ENCODE data around the gene AHSA1. TPM values are rescaled to one million over a fixed set of nuclear protein-coding genes. Genes with fewer than 3 reads are reported as not detected.

AHSA1 gene
- total RNA-seq, 1 experiment from 2014 or later: 190 TPM

DNA sequence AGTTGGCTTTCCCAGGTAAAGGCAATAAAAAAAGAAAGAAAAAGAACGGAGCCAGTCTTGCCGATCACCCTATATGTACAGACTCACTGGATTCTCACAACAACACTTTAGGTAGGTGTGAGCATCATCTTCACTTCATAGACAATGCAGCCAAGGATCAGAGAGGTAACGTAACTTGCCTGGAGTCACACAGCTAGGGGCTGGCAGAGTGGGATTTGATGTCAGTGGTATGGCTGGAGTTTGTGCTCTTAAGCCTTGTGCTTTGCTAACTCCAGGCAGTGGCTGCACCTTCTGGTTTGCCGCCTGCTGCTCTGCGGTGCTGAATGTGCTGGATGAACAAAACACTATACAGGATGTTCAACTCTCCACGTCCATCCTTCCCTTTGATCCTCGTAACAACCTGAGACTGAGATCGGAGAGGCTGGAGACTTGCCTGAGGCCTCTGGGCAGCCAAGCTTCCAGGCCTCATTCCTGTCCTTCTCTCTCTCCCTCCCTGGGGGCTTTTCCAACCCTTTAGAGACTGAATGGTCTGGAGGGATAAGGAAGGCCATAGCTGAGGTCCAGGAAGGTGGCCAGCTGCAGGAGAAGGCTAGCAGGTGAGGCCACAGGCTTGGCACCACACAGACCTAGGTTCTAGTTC lies 32.6 kb downstream of the AHSA1 start:
- no peak overlapping the region for H2BK15ac ChIP-seq (ENCODE audit: low read depth, low read length)
- H2BK20ac ChIP-seq (ENCODE audit: low read depth, low read length, poor library complexity, severe bottlenecking): no peak overlapping the region
- TF ChIP-seq, protein P1, sequence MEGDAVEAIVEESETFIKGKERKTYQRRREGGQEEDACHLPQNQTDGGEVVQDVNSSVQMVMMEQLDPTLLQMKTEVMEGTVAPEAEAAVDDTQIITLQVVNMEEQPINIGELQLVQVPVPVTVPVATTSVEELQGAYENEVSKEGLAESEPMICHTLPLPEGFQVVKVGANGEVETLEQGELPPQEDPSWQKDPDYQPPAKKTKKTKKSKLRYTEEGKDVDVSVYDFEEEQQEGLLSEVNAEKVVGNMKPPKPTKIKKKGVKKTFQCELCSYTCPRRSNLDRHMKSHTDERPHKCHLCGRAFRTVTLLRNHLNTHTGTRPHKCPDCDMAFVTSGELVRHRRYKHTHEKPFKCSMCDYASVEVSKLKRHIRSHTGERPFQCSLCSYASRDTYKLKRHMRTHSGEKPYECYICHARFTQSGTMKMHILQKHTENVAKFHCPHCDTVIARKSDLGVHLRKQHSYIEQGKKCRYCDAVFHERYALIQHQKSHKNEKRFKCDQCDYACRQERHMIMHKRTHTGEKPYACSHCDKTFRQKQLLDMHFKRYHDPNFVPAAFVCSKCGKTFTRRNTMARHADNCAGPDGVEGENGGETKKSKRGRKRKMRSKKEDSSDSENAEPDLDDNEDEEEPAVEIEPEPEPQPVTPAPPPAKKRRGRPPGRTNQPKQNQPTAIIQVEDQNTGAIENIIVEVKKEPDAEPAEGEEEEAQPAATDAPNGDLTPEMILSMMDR (conservative IDR thresholded peaks at IDR 0.05): no peak
- Mint-ChIP-seq H3K4me1 (peaks cover 0 to 4% of the 10 kb centered on the region in 2 experiments; a peak in 1 of 4 replicates), H3K27ac (peak overlapping the region in 1 of 3 experiments; percentile 52; a peak in 1 of 7 replicates), H3K4me3 (no peak overlapping the region), H3K36me3 (ENCODE audit: insufficient read depth in 1 of 3, low read depth in 3 of 3) (no peaks in the 10 kb centered on the region; a peak in 1 of 7 replicates), H3K9me3 (no peaks in the 10 kb centered on the region), H3K27me3 (ENCODE audit: low read depth) (peaks cover 5% of the 10 kb centered on the region)
- no peak overlapping the region for H4K91ac ChIP-seq (ENCODE audit: insufficient read length, low read depth, low read length)
- H3K18ac ChIP-seq (ENCODE audit: insufficient read length, low read depth, low read length): no peak overlapping the region
- no peak overlapping the region for H4K8ac ChIP-seq (replicated peaks; ENCODE audit: insufficient read length, low read depth, low read length)
- no peaks in the 10 kb centered on the region for H4K20me1 ChIP-seq (ENCODE audit: control insufficient read depth, insufficient read depth, insufficient read length)
- H3K14ac ChIP-seq (ENCODE audit: insufficient read depth, low read length): peak overlapping the region; percentile 29; the same call in 1 of the 2 replicates
- H2BK5ac ChIP-seq (ENCODE audit: insufficient read length, low read length): no peak overlapping the region
- no peaks in the 10 kb centered on the region for H3K23me2 ChIP-seq (ENCODE audit: insufficient read length, low read depth, low read length, poor library complexity, severe bottlenecking)
- H3K79me1 ChIP-seq (ENCODE audit: insufficient read depth, low read depth, low read length, poor library complexity, severe bottlenecking): no peaks in the 10 kb centered on the region
- H2BK12ac ChIP-seq (ENCODE audit: insufficient read length, low read depth, low read length): no peak overlapping the region
- DNase-seq: no peak
- H3K4me1 ChIP-seq (ENCODE audit: insufficient read depth, low read length): no peaks in the 10 kb centered on the region
- H3K23ac ChIP-seq (ENCODE audit: insufficient read length, low read depth, low read length): no peak overlapping the region
- no peak overlapping the region for H4K5ac ChIP-seq (ENCODE audit: insufficient read length, low read depth, low read length)
- H2AK5ac ChIP-seq (ENCODE audit: insufficient read length, low read length): no peak overlapping the region
- H3T11ph ChIP-seq (ENCODE audit: low read length): no peak overlapping the region
- H3K9ac ChIP-seq (ENCODE audit: extremely low read depth, insufficient read length, low read length): no peak overlapping the region
- no peak overlapping the region for H3K56ac ChIP-seq (ENCODE audit: insufficient read length, low read depth, low read length)
- no peaks in the 10 kb centered on the region for H3K79me2 ChIP-seq (ENCODE audit: insufficient read depth, low read length)
- no peak overlapping the region for H3K27ac ChIP-seq (ENCODE audit: insufficient read length, low read depth, low read length)
- H3K27me3 ChIP-seq (ENCODE audit: insufficient read depth, low read length): no peaks in the 10 kb centered on the region
- no peaks in the 10 kb centered on the region for H3K9me3 ChIP-seq (ENCODE audit: control insufficient read depth, low read depth, low read length)
- H2BK120ac ChIP-seq (ENCODE audit: low read depth, low read length, poor library complexity, severe bottlenecking): no peak overlapping the region
- H3K4ac ChIP-seq (ENCODE audit: low read depth, low read length): no peak overlapping the region
- WGBS (ENCODE audit: extremely low coverage, insufficient read length, low lambda C conversion rate): no CpG with 5 or more reads among the region's 8 CpGs
- H2AFZ ChIP-seq (ENCODE audit: low read length): no peak overlapping the region
- H3K4me2 ChIP-seq (ENCODE audit: insufficient read depth, insufficient read length, low read length): no peak overlapping the region
